Smooth muscle cell (in vitro differentiated cells): ENCODE data around the gene PANX2. TPM values are rescaled to one million over a fixed set of nuclear protein-coding genes. Genes with fewer than 3 reads are reported as not detected.

ENCODE experiments used
- DNase-seq: peaks from one replicate; lab custom pipeline; 2025; ENCODE audit not compliant: unreplicated experiment; lab: John Stamatoyannopoulos, UW
- H2AFZ ChIP-seq: fragments of 200-600 bp; sonication (generic); 2 replicates; pipeline ENCODE4 v1.6.0; 2016; ENCODE audit warnings: antibody characterized with exemption, low read depth, mild to moderate bottlenecking
- H3F3A ChIP-seq: fragments of 200-600 bp; sonication (generic); 2 replicates; pipeline ENCODE4 v1.6.0; 2017; ENCODE audit warnings: antibody characterized with exemption, low read depth
- H3K27ac ChIP-seq: fragments of 200-600 bp; sonication (generic); 2 replicates; pipeline ENCODE4 v1.5.1; 2016; ENCODE audit warnings: low read depth, mild to moderate bottlenecking
- H3K27me3 ChIP-seq: fragments of 200-600 bp; sonication (generic); 2 replicates; pipeline ENCODE4 v1.6.1; 2016; ENCODE audit warnings: low read depth, mild to moderate bottlenecking
- H3K36me3 ChIP-seq: fragments of 200-600 bp; sonication (generic); 2 replicates; pipeline ENCODE4 v1.5.1; 2016; ENCODE audit warnings: low read depth
- H3K4me1 ChIP-seq: fragments of 200-600 bp; sonication (generic); 2 replicates; pipeline ENCODE4 v1.5.1; 2016; ENCODE audit warnings: low read depth
- H3K4me2 ChIP-seq: fragments of 200-600 bp; sonication (generic); 2 replicates; pipeline ENCODE4 v1.6.0; 2016; ENCODE audit warnings: mild to moderate bottlenecking
- H3K4me3 ChIP-seq: fragments of 200-600 bp; sonication (generic); 2 replicates; pipeline ENCODE4 v1.5.1; 2016; ENCODE audit warnings: mild to moderate bottlenecking
- H3K79me2 ChIP-seq: fragments of 200-600 bp; sonication (generic); 2 replicates; pipeline ENCODE4 v1.6.0; 2016; ENCODE audit warnings: low read depth, mild to moderate bottlenecking
- H3K9ac ChIP-seq: fragments of 200-600 bp; sonication (generic); 2 replicates; pipeline ENCODE4 v1.6.0; 2016; ENCODE audit warnings: low read depth
- H3K9me3 ChIP-seq: fragments of 200-600 bp; sonication (generic); replicated peaks from 2 replicates; pipeline ENCODE4 v1.5.1; 2016; ENCODE audit warnings: low read depth
- H4K20me1 ChIP-seq: fragments of 200-600 bp; sonication (generic); 2 replicates; pipeline ENCODE4 v1.6.0; 2016; ENCODE audit warnings: low read depth
- CTCF ChIP-seq: fragments of 200-600 bp; sonication (generic); IDR thresholded peaks from 2 replicates; pipeline ENCODE4 v1.5.1; 2017; ENCODE audit warnings: borderline replicate concordance, mild to moderate bottlenecking, antibody characterized with exemption; ENCODE audit not compliant: insufficient read depth, poor library complexity, severe bottlenecking
- WGBS: methylation state at CpG from one replicate; pipeline ENCODE4 v1.1.7; 2016; ENCODE audit warnings: low lambda C conversion rate; 5-methylcytosine and 5-hydroxymethylcytosine counted together
- polyA plus RNA-seq: library from polyadenylated mRNA; unstranded; fragments of >200 nt; fragmentation: Nextera tagmentation; extraction: Ambion mirVana; gene quantifications from 2 replicates; pipeline ENCODE4 v1.2.1, GENCODE V29; 2016
- total RNA-seq: library from RNA; depleted of rRNA; stranded (reverse); fragments of >200 nt; gene quantifications from 2 replicates; pipeline ENCODE4 v1.2.3, GENCODE V29; 2014

The PANX2 gene
- total and polyA plus RNA-seq, 2 experiments from 2014 or later = 2.9 to 5.1 TPM

GRCh38 chr22:50189849-50190181, 19.3 kb downstream of the PANX2 start:
- peak overlapping the region; percentile 72 for H3K27ac ChIP-seq
- DNase-seq = no peak
- no peak overlapping the region for H2AFZ ChIP-seq
- no peaks in the 10 kb centered on the region for H3K36me3 ChIP-seq
- H3F3A ChIP-seq = no peaks in the 10 kb centered on the region
- peak overlapping the region; percentile 51 for H3K4me3 ChIP-seq
- H3K9me3 ChIP-seq = no peaks in the 10 kb centered on the region
- 48% methylated on average over 4 of the region's 4 CpGs for WGBS
- H3K4me1 ChIP-seq = peaks cover 13% of the 10 kb centered on the region
- peak overlapping the region; percentile 91 for H3K4me2 ChIP-seq
- TF ChIP-seq CTCF = no peak
- no peak overlapping the region for H3K9ac ChIP-seq
- H3K27me3 ChIP-seq = no peaks in the 10 kb centered on the region
- peaks cover 43% of the 10 kb centered on the region for H4K20me1 ChIP-seq
- H3K79me2 ChIP-seq = peaks cover 62% of the 10 kb centered on the region

GRCh38 chr22:50190182-50190940, 19.8 kb downstream of the PANX2 start:
- Histone ChIP-seq H3F3A (no peaks in the 10 kb centered on the region), H3K27ac (peak overlapping the region; percentile 72), H3K9me3 (no peaks in the 10 kb centered on the region), H3K4me2 (peak overlapping the region; percentile 91), H3K79me2 (peaks cover 62% of the 10 kb centered on the region), H3K9ac (peak overlapping the region; percentile 65), H4K20me1 (peaks cover 43% of the 10 kb centered on the region), H3K36me3 (no peaks in the 10 kb centered on the region), H3K27me3 (no peaks in the 10 kb centered on the region), H2AFZ (peak overlapping the region; percentile 39), H3K4me1 (peaks cover 13% of the 10 kb centered on the region), H3K4me3 (peak overlapping the region; percentile 51)
- TF ChIP-seq CTCF = peak; percentile 33
- WGBS = 27% methylated on average over 31 of the region's 43 CpGs
- peak; percentile 61 for DNase-seq

GRCh38 chr22:50190941-50191741, 20.6 kb downstream of the PANX2 start:
- H3K4me3 ChIP-seq = peak overlapping the region; percentile 51
- no peak overlapping the region for H2AFZ ChIP-seq
- no peaks in the 10 kb centered on the region for H3K27me3 ChIP-seq
- no peaks in the 10 kb centered on the region for H3K9me3 ChIP-seq
- no peak for TF ChIP-seq CTCF
- peaks cover 43% of the 10 kb centered on the region for H4K20me1 ChIP-seq
- WGBS = 52% methylated on average over 18 of the region's 18 CpGs
- peak overlapping the region; percentile 91 for H3K4me2 ChIP-seq
- peak overlapping the region; percentile 72 for H3K27ac ChIP-seq
- no peaks in the 10 kb centered on the region for H3F3A ChIP-seq
- H3K9ac ChIP-seq = peak overlapping the region; percentile 65
- H3K36me3 ChIP-seq = no peaks in the 10 kb centered on the region
- H3K79me2 ChIP-seq = peaks cover 60% of the 10 kb centered on the region
- peaks cover 13% of the 10 kb centered on the region for H3K4me1 ChIP-seq
- DNase-seq = no peak
